GM18498 (cell line): ENCODE results near the gene GRHL1.

Experiments used
- ATAC-seq: cut with Tn5 transposase; IDR thresholded peaks from one replicate; pipeline ENCODE4 v1.9.1; 2021; ENCODE audit warnings: mild to moderate bottlenecking, moderate library complexity; ENCODE audit not compliant: unreplicated experiment

Gene GRHL1

DNA sequence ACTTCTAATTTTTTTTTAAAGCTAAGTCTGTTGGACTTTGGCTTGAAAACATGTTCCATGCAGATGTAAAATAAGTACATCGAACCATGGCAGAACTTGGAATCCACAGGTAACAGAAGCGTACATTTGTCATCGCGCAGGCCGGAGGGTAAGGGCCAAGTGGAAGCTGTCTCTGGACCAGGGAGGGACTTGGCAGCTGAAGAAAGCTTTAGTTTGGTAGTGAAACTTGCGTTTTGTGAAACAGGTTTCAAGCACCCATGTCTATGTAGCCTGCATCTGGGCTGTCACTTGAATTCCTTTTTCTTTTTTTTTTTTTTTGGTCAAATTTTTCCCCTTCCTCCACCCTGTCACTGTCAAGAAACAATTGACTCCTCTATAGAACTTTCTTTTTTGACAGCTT is 20.4 kb downstream of the GRHL1 start:
- ATAC-seq, result no peak

DNA sequence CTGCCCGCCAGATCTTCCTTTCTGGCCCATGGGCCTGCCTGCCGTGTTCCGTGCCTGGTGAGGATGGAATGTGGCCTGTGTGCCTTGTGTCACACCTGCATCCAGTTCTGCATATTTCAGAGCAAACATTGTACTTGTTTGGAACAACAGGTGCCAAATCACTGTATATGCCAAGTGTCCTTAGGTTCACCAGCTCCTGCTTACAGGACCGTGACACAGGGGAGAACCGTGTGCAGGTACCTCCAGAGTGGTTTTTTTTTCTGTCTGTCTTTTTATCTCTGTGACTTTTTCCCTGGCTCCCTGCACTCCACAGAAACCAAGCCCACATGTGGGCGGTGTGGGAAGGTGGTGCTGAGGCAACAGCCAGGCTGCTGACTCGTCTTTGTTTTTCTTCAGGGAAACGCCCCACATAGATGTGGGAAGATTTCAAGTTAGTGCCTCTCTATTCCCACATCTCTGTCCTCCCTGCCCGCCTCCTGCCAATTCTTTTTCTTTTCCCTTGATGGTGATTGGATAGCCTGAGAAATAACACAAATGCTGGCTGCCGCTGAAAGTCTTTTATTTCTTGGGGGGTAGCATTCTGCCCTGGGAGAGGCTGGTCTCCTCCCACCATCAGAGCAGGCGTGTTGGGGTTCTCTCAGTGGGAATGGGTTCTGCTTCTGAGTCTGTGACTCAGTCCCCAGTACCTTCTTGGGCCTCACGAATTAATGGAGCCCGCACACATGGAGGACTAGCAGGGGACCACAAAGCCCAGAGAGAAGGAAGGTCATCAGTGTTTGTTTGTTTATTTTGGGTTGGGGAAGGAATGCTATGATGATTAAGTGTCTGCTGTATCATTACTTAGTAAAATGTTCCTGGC is 21.4 kb downstream of the GRHL1 start:
- ATAC-seq, result no peak

DNA sequence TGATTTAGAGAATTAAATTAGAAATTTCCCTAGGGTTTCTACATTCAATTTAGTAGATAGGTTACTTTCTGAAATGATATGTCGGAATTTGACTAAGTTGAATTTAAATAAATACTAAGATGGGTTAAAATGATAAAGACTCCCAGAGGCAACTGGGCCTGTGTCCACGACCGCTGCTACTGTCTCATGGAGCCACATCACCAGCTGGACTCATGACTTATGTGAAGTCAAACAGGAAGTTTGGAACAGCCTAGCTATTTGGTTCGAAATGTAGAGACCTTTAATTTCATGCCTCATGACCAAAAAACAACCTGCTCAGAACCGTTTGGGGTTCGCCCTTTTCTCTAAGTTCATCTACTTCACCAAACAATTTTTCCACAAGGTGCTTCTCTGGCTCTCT is 22.2 kb downstream of the GRHL1 start:
- no peak for ATAC-seq

DNA sequence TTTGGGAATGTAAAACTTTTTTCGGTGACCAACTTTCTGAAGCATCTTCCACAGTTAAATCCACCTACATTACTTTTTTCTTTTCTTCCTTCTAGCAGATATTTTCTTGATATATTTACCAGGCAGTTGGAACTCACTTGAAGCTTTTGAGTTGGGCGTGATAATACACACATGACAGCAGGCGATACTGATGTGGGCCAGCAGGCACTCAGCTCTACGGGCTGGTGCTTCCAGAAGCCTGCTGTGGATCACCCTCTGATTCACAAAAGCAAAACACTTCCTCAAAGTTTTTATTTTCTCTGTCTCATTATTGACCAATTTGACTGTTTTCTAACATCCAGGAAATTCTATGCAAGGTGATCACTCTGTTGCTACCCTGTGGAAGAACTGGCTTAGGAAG is 22.9 kb downstream of the GRHL1 start:
- no peak for ATAC-seq

DNA sequence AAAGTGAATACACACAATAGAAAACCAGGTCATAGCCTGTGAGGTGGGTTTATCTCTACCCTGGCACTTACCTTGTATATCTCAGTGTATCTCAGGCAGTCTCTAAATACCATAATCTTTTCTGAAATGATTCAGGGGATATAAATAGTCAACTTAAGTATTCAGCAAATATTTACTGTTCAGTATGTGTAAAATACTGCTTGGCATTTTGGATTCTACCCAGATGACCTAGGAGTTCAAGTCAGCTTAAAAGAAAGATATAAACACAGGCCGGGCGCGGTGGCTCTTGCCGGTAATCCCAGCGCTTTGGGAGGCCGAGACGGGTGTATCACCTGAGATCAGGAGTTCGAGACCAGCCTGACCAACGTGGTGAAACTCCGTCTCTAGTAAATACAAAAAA is 23.8 kb downstream of the GRHL1 start:
- no peak for ATAC-seq

DNA sequence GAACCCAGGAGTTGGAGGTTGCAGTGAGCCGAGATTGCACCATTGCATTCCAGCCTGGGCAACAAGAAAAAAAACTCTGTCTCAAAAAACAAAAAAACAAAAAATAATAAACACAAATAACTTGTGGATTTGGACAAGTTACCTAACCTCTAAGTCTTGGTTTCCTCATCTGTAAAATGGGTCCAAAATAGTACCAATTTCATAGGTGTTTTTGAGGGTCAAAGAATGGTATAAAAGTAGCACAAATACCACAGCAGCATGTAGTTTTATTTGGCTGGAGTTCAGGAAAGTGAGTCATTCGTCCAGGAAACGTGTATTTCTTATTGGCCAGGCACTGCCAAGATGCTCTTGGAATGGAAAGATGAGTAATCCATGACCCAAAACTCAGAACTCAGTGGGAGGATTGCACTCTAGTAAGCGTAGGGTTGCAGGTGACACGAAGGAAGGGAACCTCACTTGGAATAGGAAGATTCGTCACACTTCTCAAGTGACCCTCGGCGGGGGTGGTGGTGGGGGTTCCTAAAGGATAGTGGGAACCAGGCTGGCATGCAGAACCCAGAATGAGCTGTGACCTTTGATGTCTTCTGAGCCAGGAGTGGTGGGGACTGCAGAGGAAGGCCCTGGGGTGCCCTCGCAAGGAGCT is 24.4 kb downstream of the GRHL1 start:
- no peak for ATAC-seq

DNA sequence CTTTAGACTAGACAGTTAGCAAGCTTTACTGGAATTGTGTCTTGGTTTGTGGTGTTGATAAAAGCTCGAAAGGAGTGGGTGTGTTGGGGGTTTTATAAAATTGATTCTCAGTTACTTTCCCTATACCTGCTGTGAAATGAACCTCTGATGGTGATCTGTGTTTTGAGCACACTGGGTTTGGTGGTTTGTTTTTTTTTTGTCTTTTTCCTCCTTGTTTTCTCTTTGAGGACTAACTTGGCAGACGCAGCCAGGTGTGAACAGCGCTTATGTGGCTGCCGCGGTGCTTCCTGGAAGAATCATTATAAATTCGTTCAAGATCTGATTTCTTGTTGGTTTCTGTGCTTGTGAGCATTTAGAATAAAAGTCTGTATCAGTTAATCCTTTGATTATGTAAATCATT is 28.5 kb downstream of the GRHL1 start:
- no peak for ATAC-seq

DNA sequence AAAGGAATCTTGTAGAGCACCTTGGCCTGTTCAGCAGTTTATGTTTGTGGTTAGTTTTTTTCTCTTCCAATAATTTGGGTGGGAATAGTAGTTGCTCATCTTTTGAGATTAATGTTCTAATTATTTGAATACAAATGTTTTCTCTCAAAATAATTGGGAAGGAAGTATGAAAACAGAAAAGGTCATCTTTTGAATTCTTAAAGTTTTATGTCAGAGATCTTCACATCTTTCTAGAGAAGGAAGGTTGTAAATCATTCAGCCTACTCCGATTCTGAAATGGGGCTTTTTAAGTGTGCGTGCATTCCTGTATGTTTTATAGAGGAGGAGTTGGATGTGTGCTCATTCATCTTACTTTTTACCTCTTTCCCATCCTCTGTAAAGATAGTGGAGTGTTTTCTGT is 29.0 kb downstream of the GRHL1 start:
- ATAC-seq, result no peak

DNA sequence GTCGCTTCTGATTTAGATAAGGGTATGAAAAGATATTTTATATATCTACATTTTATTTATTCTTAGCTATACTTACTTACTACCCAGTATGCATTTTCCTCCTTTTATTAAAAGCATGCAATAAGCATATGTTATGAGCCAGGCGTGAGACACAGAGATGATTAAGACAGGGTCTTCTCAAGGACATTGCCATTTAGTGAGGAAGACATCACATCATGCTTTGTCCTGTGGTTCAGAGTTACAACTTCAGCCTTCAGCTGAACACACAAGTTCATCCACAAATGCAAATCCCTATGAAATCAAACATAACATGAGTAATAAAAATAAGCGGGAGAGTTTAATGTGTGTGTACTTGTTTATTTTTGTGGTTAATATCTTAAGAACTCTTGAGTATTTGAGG is 30.2 kb downstream of the GRHL1 start:
- ATAC-seq, result no peak

DNA sequence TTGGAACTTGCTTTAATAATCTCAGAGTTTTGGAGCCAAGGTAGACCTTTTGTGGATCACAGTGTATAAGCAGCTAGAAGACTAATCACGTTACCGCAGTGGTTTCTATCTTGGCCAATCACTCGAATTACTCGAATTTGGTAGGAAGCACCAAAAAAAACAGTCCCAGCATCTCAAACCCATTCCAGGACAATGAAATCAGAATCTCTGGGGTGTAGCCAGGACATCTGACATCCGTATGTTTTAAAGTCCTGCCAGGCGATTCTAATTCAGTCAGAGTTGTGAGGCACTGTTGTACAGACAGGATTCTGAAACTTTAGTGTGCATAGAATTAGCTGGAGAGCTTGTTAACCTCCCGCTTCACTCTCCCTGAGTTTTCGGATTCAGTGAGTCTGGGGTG is 30.8 kb downstream of the GRHL1 start:
- ATAC-seq, result no peak

DNA sequence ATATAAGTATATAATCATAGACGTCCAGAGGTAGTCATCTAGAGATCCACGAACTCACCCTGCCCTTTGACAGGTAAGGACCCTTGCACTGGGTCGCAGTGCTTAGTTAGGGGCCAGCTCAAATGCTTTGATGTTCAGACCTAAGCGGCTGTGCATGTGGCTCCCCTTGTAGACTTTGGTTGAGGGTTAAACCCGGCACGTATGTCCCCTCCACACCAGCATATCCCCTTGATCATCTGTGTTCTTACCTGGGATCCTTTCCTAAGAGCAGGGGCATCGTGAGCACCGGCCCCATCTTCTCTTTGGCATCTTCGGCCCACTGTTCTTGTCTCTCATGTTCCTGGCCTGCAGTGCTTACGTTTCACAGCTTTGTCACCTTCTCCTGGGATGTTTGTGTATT is 31.4 kb downstream of the GRHL1 start:
- ATAC-seq, result no peak

DNA sequence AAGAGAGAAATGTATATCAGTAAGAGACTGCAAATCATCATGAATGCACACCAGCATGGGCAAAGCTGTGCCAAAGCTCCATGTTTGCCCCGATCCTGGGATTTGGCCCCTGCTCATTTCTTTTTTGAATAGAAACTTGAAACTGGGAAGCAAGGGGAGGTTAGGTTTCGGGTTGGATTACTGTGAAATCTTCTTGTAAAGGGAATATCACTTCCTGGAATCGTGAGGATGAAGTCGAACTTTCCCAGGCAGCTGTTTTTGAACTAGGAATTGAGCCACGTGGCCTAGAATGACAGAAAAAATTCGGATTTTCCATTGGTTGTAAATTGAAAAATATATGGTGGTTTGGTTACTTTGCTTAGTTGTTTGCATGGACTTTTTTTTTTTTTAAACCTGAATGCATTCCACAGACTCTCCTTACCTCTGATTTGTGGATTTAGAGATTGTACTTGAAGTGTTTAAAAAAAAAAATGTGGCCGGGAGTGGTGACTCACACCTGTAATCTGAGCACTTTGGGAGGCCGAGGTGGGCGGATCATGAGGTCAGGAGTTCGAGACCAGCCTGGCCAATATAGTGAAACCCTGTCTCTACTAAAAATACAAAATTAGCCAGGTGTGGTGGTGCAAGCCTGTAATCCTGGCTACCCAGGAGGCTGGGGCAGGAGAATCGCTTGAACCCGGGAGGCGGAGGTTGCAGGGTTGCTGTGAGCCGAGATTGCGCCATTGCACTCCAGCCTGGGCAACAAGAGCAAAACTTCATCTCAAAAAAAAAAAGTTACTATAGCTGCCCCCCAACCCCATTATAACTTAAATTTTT is 32.1 kb downstream of the GRHL1 start:
- no peak for ATAC-seq

DNA sequence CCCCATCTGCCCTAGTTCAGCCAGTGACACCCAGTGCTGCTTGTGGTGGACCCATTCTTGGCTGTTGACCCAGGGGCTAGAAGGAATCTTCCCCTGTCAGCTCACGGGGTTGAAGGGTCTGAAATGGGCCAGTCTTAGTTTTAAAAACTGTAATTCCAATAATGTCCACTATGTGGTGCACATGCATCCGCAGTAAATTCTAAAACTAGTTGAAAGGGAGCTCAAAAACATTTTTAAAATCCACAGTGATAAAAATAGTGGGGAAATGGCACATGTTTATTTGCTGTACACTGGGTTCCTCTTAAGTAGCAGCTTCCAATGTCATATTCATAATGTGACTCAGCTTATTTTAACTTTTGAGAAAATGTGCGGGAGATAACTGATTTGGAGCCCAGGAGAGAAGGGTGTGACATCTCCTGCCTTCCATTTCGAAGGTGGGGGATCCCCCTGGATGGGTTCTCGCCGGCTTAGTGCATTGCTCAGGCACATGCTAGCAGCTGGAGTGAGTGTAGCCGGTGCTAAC is 32.8 kb downstream of the GRHL1 start:
- ATAC-seq, result no peak

DNA sequence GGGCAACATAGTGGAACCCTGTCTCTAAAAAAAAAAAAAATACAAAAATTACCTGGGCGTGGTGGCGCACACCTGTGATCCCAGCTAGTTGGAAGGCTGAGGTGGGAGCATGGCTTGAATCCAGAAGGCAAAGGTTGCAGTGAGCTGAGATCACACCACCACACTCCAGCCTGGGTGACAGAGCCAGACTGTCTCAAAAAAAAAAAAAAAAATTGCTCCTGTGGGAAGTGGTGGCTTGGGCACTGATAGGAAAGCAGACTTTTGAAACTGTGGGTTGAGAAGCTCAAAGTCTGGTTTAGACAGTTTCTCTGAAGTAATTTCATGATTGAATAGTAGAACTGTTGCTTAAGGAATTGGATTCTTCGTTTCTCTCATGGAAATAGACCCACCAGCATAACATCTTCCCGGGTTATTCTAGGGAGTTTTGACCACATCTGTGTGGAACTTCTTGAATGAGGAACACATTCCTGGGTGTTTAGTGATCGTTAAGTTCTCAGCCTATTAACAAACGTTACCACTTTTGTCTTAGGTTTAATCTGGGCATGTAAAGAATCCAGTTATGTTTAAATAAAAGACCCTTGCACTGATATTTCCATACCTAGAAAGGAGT is 33.5 kb downstream of the GRHL1 start:
- no peak for ATAC-seq

DNA sequence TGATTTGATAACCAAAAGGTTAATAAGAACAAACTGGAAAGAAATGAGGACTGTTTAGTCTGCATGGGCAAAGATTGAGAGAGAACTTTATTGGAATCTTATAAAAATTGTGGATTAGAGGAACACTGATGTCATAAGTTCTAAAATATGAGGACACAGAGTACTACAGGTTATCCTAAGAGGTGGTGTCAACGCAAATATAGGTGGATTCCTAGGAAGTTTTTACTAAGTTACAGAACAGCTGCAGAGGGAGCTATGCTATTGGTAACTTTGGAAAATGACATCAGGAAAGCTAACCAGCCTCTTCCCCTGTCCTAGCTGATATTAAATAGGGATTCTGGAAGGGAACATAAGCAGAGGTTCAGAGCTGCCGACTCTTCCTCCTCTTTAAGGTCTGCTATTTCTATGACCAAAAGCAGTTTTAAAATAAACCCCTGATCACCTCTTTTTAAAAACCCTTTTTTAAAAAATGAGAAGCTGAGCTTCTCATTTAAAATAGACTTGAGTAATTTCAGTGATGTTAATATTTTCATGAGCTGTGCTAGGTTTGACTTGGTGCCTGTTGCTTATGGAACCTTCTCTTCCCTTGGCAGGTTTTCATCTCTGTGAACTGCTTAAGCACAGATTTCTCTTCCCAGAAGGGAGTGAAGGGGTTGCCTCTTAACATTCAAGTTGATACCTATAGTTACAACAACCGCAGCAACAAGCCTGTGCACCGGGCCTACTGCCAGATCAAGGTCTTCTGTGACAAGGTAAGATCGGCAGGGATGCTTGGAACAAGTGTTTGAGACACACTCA is 34.2 kb downstream of the GRHL1 start:
- ATAC-seq, result no peak

DNA sequence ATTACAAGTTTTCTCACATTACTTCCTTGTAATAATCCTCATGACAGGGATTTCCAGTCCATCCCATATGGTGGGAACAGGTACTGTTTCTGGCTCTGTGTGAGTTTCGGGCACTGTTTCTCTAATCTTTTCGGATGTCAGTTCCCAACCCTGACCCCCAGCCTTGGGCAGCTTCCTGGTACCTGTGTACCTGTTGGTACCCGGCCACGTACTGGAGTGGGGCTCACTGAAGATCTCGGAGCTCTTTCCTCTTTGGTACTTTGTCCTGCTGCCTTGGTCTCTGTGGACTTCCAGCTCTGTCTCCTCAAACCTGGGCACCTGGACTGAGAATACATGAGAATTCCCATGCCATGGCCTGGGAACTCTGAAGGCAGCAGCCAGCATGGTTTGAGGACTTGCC is 36.8 kb downstream of the GRHL1 start:
- no peak for ATAC-seq

DNA sequence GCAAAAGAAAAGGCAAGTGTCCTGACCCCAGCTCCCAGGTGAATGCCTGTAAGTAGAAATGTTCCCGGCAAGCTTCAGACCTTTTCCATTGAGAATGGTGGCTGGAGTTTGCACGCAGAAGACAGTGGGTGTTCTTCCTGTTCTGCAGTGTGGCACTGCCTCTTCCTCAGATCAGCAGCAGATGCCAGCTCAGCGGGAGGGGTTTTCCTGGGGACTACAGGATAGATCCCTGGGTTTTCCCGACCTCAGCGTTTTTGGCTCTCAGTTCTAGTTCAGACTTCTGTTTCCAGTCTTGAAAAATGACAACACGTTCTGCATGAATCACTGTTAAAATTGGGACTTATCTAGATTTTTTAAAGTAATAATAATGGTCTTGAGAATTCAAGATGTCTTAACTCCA is 39.2 kb downstream of the GRHL1 start:
- ATAC-seq, result no peak

DNA sequence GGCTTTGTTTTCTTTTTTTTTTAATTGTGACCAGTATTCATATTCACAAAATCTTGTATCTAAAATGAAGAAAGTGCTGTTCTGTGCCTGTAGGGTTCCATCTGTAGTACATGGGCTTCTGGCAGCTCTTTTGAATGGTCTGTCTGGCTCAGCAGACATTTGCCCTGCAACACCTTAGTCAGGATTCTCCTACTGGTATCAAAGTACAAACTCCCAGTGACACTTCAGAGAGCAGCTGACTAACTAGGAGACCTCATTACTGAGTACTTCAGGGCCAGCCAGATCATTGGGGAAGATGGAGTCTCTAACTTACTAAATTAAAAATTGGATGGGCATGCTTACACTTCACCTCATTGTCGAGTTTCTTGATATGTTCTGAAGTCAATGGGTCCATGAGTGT is 39.7 kb downstream of the GRHL1 start:
- ATAC-seq, result no peak

DNA sequence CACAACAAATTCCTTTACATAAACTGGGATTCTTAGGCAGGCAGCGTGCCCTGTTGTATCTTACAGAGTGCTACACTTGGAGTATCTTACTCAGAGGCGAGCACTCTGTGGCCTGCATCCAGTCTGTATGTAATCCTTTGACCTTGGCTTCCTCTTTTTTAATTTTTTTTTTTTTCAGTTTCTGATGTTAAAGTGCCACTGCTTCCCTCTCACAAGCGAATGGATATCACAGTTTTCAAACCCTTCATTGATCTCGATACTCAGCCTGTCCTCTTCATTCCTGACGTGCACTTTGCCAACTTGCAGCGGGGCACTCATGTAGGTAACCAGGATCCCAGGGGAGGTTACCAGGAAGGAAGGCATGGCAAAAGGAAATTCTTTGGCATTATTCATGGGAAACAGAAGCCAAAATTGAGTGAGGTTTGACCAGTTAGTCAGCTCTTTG is 40.4 kb downstream of the GRHL1 start:
- ATAC-seq, result no peak
